Hepatocyte (in vitro differentiated cells): ENCODE results near the gene TMPRSS3. TPM values are rescaled to one million over a fixed set of nuclear protein-coding genes. Genes with fewer than 3 reads are reported as not detected.

Source experiments
- DNase-seq: peaks from one replicate; pipeline ENCODE4 v3.0.0-alpha.2; 2016; ENCODE audit warnings: low spot score
- H2AFZ ChIP-seq: fragments of 200-600 bp; sonication (generic); 2 replicates; pipeline ENCODE4 v1.6.0; 2016; ENCODE audit warnings: antibody characterized with exemption, mild to moderate bottlenecking
- H3K27ac ChIP-seq: fragments of 200-600 bp; sonication (generic); 2 replicates; pipeline ENCODE4 v1.5.1; 2016; ENCODE audit warnings: mild to moderate bottlenecking
- H3K27me3 ChIP-seq: fragments of 200-600 bp; sonication (generic); 2 replicates; pipeline ENCODE4 v1.6.1; 2016
- H3K36me3 ChIP-seq: fragments of 200-600 bp; sonication (generic); replicated peaks from 2 replicates; pipeline ENCODE4 v1.5.1; 2016; ENCODE audit warnings: low read depth; ENCODE audit not compliant: insufficient read depth
- H3K4me1 ChIP-seq: fragments of 200-600 bp; sonication (generic); 2 replicates; pipeline ENCODE4 v1.5.1; 2016; ENCODE audit warnings: mild to moderate bottlenecking, moderate library complexity; ENCODE audit not compliant: insufficient read depth
- H3K4me2 ChIP-seq: fragments of 200-600 bp; sonication (generic); 2 replicates; pipeline ENCODE4 v1.6.0; 2016
- H3K4me3 ChIP-seq: fragments of 200-600 bp; sonication (generic); 2 replicates; pipeline ENCODE4 v1.5.1; 2016; ENCODE audit warnings: mild to moderate bottlenecking
- H3K79me2 ChIP-seq: fragments of 200-600 bp; sonication (generic); 2 replicates; pipeline ENCODE4 v1.6.0; 2017; ENCODE audit warnings: mild to moderate bottlenecking
- H3K9me2 ChIP-seq: fragments of 200-600 bp; sonication (generic); replicated peaks from 2 replicates; pipeline ENCODE4 v1.6.0; 2017; ENCODE audit warnings: mild to moderate bottlenecking; ENCODE audit not compliant: insufficient read depth
- H3K9me3 ChIP-seq: fragments of 200-600 bp; sonication (generic); 2 replicates; pipeline ENCODE4 v1.5.1; 2016; ENCODE audit warnings: low read depth, mild to moderate bottlenecking
- H4K20me1 ChIP-seq: fragments of 200-600 bp; sonication (generic); 2 replicates; pipeline ENCODE4 v1.6.0; 2016; ENCODE audit warnings: mild to moderate bottlenecking; ENCODE audit not compliant: insufficient read depth, poor library complexity, severe bottlenecking
- EZH2 ChIP-seq: fragments of 200-600 bp; sonication (generic); IDR thresholded peaks from 2 replicates; pipeline ENCODE4 v1.6.1; 2016; ENCODE audit warnings: antibody characterized with exemption, mild to moderate bottlenecking, borderline replicate concordance
- EZH2phosphoT487 ChIP-seq: fragments of 200-600 bp; sonication (generic); IDR thresholded peaks from one replicate; pipeline ENCODE4 v1.6.1; 2018; ENCODE audit warnings: antibody characterized with exemption, mild to moderate bottlenecking, low read depth, moderate library complexity; ENCODE audit not compliant: unreplicated experiment, severe bottlenecking
- WGBS: methylation state at CpG from one replicate; pipeline ENCODE4 v1.1.6; 2016; ENCODE audit warnings: low lambda C conversion rate; ENCODE audit errors: missing lambda C conversion rate; 5-methylcytosine and 5-hydroxymethylcytosine counted together
- polyA plus RNA-seq: library from polyadenylated mRNA; unstranded; fragments of >200 nt; fragmentation: Nextera tagmentation; extraction: Ambion mirVana; gene quantifications from 2 replicates; pipeline ENCODE4 v1.2.1, GENCODE V29; 2016
- total RNA-seq: library from RNA; depleted of rRNA; stranded (reverse); fragments of >200 nt; gene quantifications from 2 replicates; pipeline ENCODE4 v1.2.3, GENCODE V29; 2014
- TF ChIP-seq, protein P1 (sequence below): fragments of 200-600 bp; sonication (generic); IDR thresholded peaks from 2 replicates; pipeline ENCODE4 v1.5.1; 2016; ENCODE audit warnings: antibody characterized with exemption, mild to moderate bottlenecking; ENCODE audit not compliant: poor library complexity

The TMPRSS3 gene
- total and polyA plus RNA-seq, 2 experiments from 2014 or later, result 1.4 to 1.7 TPM

DNA sequence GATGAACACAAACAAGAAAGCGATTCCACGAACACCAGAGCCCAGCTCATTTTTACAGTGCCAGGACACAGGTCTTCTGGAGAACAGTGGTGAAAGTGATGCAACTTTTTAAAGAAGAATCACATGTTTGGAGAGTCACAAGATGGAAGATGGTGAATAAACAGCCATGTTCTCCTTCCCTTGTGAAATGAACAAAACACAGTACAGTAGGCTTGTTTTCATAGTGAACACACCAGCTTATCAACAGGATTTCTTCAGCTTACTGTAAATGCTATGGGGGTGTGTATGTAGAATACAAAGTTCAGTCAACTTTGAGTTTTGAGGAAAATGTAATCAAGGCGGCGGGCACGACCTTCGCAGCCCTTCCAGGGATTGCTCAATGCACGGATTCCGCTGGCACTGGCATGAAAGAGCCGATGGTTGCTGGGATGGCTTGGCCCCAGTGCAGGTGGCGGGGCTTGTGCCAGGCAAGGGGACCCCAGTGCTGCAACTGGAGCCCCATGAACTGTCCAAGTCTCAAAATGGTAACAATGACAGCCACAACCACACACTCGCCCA is 9.7 kb downstream of the TMPRSS3 start:
- Histone ChIP-seq H3K79me2 (no peaks in the 10 kb centered on the region), H3K4me3 (no peak overlapping the region), H3K4me2 (no peak overlapping the region), H3K4me1 (peaks cover 16% of the 10 kb centered on the region), H3K9me2 (no peaks in the 10 kb centered on the region), H3K27ac (peak overlapping the region; percentile 79), H3K9me3 (no peaks in the 10 kb centered on the region), H2AFZ (no peak overlapping the region), H3K27me3 (no peaks in the 10 kb centered on the region), H4K20me1 (no peaks in the 10 kb centered on the region), H3K36me3 (no peaks in the 10 kb centered on the region)
- TF ChIP-seq, protein P1, sequence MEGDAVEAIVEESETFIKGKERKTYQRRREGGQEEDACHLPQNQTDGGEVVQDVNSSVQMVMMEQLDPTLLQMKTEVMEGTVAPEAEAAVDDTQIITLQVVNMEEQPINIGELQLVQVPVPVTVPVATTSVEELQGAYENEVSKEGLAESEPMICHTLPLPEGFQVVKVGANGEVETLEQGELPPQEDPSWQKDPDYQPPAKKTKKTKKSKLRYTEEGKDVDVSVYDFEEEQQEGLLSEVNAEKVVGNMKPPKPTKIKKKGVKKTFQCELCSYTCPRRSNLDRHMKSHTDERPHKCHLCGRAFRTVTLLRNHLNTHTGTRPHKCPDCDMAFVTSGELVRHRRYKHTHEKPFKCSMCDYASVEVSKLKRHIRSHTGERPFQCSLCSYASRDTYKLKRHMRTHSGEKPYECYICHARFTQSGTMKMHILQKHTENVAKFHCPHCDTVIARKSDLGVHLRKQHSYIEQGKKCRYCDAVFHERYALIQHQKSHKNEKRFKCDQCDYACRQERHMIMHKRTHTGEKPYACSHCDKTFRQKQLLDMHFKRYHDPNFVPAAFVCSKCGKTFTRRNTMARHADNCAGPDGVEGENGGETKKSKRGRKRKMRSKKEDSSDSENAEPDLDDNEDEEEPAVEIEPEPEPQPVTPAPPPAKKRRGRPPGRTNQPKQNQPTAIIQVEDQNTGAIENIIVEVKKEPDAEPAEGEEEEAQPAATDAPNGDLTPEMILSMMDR, result no peak
- no peak for TF ChIP-seq EZH2phosphoT487
- no peak for TF ChIP-seq EZH2
- DNase-seq, result no peak
- WGBS, result 85% methylated on average over 11 of the region's 11 CpGs

DNA sequence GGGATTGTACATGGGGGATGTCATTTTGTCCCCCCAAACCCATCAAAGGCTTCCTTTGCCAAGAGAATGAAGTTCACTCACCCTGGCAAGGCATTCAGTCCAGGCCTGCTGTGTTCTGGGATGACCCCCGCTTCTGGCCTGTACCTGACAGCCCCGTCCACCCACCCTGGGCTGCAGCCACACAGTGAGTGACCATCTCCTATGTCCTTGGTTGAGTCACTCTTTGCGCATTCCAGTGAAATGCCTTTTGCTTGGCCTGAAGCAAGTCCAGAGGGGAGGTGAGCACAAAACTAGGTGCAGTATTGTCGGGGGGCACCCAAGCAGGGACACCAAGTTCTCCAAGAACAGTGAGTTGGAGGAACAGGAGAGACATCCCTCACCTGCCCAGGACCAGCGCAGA is 10.2 kb downstream of the TMPRSS3 start:
- WGBS, result 86% methylated on average over 5 of the region's 5 CpGs
- Histone ChIP-seq H3K4me2 (no peak overlapping the region), H3K9me2 (no peaks in the 10 kb centered on the region), H3K4me1 (peaks cover 16% of the 10 kb centered on the region), H2AFZ (no peak overlapping the region), H3K79me2 (no peaks in the 10 kb centered on the region), H3K36me3 (no peaks in the 10 kb centered on the region), H3K27me3 (no peaks in the 10 kb centered on the region), H3K9me3 (no peaks in the 10 kb centered on the region), H3K4me3 (no peak overlapping the region), H3K27ac (peak overlapping the region; percentile 79), H4K20me1 (no peaks in the 10 kb centered on the region)
- TF ChIP-seq, protein P1, result no peak
- TF ChIP-seq EZH2 (no peak), EZH2phosphoT487 (no peak)
- no peak for DNase-seq

DNA sequence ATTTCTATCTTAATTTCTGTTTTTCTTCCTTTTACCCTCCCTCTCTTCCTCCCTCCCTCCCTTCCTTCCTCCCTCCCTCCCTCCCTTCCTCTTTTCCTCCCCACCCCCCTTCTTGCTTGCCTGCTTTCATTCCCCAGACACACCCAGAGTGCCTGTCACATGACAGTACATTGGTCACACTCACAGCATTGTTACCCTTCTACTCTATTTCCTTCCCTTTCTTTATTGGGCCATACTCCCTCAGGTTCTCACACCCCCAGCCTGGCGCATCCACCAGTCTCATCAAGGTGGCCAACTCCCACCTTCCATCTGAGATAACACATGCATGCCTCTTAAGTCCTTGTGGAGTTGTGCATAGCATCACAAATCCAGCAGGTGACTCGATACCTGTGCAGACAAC is 10.9 kb downstream of the TMPRSS3 start:
- Histone ChIP-seq H3K4me2 (no peak overlapping the region), H3K27me3 (no peaks in the 10 kb centered on the region), H3K79me2 (no peaks in the 10 kb centered on the region), H3K9me3 (no peaks in the 10 kb centered on the region), H3K27ac (peak overlapping the region; percentile 79), H2AFZ (no peak overlapping the region), H3K4me3 (no peak overlapping the region), H4K20me1 (no peaks in the 10 kb centered on the region), H3K4me1 (peaks cover 16% of the 10 kb centered on the region), H3K36me3 (no peaks in the 10 kb centered on the region), H3K9me2 (no peaks in the 10 kb centered on the region)
- WGBS, result 97% methylated on average over 2 of the region's 2 CpGs
- no peak for TF ChIP-seq EZH2
- TF ChIP-seq, protein P1, result no peak
- TF ChIP-seq EZH2phosphoT487, result no peak
- DNase-seq, result peak; percentile 44
